Measurements from ENCODE around the gene SERPINB1.
"Not testable (repeated sequence)": the region's sequence is repeated elsewhere in the genome, so short reads cannot be mapped to it uniquely, and the experiment has no call there.

SERPINB1 gene

DNA sequence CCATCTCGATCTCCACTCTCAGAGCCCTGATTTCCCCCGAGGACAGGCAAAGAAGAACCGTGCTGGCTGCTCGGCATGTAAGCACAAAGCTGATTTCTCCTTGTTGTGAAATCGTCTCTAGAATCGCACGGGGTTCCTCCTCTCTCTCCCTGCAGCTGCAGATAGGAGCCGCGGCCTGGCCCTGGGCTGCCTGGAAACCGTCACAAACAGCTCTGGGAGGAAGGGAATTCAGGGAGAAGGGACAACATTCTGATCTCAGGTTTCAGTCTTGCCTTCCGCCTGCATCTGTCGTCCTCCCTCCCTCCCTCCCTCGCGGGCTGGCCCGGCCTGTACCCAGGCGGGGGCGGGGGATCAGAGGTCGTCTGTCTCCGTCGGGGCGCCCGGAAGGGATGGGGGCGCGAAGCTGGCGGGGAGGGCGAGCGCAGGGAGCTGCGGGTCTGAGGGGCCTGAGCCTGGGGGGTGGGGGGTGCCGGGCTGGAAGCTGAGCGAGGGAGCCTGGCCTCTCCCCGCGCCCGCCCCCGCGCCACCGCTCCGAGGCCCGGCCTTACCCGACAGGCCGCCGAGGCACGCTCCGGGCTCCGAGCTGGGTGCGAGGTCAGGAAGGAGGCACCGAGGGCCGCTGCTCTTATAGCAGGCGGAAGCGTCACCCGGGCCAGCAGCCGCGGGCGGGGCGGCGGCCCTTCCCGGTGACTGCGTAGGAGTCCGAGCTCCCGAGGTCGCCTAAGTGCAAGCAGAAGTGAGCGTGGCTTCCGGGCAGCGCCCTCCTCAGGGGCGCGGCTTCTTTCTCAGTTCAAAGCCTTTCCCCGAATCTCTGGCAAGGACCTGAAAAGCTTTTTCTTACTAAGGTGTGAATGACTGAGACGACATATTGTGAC, at the start of gene SERPINB1:
TSS of gene SERPINB1 (minus strand) at position 600 of the 875 bp plus-strand sequence. CDS start 1,277 bp downstream, outside the sequence.
- DNase-seq: peak in 42 of 56 donors; percentile 22 to 85 (median 56)

DNA sequence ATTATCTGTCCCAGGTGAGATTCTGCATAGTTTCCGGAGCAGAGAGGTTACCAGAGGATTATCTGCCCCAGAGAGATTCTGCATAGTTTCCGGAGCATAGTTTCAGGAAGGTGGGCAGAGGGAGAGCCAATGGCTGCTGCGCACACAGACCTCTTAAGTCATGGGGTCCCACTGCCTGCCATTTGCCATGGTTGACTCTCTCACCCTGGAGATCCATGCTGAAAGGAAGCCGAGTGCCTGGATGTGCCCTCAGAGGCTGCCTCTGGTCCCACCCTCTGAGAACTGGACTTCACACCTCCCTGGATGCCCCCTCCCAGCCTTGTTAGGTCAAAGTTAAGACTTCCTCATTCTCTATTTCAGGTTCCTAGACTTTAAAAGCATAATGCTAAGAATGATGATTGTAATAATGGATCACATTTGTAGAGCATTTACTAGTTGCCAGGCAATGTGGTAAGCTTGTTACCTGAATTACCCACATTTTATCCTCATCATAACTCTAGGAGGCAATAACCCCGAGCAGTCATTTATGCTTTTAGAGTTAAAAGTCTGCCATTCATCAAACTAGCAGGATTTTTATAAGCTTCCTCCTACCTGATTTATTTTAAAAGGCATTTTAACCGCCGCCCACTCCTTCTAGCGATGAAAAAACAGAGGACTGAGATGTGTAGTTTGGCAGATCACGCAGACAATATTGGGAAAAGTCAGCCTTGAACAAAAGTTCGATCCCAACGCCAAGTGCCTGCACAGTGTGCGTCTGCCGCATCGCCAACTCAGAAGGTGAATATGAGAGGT, 49.5 kb upstream of the SERPINB1 start:
- no peak for DNase-seq

DNA sequence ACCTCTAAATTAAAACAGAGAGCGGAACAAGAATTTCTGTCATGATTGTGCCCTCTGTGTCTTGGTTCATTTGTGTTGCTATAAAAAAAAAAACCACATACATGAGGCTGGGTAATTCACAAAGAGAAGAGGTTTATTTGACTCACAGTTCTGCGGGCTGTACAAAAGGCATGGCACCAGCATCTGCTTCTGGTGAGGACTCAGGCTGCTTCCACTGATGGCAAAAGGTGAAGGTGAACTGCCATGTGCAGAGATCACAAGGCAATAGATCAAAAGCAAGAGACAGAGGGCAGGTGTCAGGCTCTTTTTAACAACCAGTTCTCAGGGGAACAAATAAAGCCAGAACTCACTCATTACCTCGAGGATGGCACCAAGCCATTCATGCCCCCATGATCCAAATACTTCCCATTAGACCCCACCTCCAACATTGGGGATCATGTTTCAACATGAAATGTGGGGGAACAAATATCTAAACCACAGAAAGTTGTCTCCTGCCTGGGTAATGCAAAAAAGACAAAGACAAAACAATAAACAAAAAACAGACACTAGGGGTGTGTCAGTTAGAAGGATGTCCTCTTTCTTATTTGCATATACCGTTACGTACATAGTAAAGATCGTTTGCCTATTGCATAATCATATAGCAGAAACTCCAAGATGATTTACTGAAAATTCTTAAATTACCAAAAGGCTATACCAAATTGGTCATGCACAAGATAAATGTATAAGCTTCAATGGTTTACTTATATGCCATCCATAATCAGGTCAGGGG, 44.5 kb upstream of the SERPINB1 start:
- no peak for DNase-seq

DNA sequence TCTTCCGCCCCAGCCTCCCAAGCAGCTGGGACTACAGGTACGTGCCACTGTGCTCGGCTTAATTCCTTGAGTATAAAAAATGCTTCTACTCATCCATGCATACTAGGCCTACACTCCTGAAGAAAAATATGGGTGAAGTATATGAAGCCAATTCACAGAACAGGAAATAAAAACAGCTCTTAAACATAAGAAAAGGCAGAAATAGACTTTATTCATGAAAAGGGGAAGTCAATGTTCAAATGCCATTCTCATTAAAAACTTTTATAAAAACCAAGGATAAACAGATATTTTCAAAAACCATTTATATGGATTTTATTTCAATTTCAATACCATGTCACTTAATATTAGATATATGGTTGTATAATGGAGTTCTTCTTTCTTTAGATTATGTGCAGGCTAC, 43.1 kb upstream of the SERPINB1 start:
- no peak for DNase-seq

DNA sequence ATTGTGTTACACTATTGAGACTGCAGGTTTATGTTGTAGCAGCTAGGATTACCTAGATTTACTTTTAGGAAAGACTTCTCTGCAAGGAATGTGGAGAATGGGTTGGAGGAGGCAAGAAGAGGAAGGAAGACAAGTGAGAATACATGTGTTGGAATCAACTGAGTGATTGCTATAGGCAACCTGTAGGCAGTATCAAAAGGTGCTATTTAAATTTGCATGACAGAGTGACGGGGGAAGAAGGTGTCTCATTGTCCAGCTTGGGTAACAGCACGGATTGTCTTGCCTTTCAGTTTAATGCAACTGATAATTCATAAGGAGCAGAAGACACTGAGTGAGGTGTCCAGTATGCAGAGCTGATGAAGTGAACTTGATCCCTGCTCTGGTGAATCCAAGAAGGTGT, 42.0 kb upstream of the SERPINB1 start:
- DNase-seq: no peak

DNA sequence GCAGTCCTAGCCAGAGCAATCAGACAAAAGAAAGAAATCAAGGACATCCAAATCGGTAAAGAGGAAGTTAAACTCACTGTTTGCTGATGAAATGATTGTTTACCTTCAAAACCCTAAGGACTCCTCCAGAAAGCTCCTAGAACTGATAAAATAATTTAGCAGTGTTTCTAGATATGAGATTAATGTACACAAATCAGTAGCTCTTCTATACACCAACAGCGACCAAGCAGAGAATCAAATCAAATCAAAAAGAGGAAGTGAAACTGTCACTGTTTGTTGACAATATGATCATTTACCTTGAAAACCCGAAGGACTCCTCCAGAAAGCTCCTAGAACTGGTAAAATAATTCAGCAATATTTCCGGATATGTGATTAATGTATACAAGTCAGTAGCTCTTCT, 39.8 kb upstream of the SERPINB1 start:
- DNase-seq: no peak

DNA sequence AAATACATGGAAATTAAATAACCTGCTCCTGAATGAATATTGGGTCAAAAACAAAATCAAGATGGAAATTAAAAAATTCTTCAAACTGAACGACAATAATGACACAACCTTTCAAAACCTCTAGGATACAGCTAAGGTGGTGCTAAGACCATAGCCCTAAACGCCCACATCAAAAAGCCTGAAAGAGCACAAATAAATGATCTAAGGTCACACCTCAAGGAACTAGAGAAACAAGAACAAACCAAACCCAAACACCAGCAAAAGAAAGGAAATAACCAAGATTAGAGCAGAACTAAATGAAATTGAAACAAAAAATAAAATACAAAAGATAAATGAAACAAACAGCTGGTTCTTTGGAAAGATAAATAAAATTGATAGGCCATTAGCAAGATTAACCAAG, 38.5 kb upstream of the SERPINB1 start:
- DNase-seq: not testable (repeated sequence)

DNA sequence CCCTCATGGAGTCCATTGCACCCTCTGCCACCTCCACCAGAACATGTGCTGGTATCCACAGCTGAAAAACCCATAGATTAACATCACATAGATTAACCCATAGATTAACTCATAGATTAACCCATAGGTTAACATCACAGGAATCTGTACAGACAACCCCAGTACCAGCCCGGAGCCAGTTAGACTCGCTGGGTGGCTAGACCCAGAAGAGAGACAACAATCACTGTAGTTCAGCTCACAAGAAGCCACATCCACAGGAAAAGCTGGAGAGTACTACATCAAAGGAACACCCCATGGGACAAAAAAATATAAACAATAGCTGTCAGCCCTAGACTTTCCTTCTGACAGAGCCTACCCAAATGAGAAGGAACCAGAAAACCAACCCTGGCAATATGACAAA, 36.3 kb upstream of the SERPINB1 start:
- DNase-seq: no peak

DNA sequence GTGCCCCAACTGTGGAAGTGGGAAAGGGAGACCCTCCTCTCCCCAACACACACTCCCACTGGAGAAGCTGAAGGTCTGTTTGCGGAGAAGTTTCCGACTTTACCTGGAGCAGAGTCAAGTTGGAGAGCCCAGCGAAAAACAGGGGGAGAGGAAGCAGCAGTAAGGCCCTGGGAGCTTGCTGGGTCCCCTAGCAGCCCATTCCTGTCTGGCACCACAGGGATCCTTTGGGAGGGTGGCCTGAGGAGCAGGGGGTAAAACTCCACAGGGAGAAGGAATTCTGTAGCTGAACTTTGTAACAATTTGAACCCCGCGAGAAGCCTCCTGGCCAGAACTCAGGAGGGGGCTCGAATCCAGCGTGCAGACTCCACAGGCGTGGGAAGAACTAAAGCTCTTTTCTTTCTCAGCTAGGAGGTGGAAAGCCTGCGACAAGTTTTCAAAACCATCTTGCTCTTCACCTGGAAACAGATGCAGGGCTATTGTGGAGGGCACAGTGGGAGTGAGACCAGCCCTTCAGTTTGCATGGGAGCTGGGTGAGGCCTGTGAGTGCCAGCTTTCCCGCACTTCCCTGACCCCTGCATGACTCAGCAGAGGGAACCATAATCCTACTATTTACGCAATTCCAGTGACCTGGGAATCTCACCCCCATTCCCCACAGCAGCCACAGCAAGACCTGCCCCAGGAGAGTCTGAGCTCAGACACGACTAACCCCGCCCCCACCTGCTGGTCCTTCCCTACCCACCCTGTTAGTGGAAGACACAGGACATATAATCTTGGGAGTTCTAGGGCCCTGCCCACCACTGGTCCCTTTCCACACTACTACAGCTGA, 35.6 kb upstream of the SERPINB1 start:
- DNase-seq: no peak

DNA sequence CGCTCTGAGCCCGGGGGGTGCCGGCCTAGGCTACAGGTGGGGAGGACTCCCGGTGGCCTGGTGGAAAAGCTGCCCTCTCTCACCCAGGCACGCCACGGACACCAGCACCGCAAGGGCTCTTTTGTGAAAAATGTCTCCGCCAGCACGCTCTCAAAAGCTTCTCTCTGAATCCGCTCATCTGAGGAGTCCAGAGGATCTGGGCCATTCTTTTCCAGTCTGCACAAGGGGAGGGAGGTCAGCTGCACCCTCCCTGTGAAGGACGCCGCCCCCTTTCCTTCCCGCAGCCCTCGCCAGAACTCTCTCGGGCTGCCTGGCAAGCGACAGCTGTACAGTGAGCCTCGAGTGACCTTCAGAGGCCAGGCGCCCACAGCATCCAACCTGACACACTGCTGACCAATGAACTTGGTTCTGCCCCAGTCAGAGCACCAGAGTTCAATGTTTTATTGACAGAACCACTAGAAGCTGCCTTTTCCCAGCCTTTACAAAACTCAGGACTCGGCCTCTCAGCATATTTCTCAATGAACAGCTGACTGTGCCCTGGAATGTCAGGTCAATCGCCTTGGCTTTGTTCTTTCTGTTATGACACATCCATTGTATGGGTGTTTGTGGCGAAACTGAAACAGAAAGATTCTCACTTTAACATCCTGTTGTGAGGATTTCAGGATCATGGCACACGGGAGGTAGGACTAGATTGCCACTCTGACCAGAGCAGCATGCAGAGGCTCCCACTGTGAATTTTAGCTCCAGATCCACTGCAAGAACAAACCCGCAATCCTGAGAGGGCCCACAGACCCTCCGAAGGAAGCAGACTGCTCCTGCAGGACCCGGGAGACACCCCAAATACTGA, 34.8 kb upstream of the SERPINB1 start:
- DNase-seq: peak in 9 of 56 donors; percentile 14 to 59 (median 33)

DNA sequence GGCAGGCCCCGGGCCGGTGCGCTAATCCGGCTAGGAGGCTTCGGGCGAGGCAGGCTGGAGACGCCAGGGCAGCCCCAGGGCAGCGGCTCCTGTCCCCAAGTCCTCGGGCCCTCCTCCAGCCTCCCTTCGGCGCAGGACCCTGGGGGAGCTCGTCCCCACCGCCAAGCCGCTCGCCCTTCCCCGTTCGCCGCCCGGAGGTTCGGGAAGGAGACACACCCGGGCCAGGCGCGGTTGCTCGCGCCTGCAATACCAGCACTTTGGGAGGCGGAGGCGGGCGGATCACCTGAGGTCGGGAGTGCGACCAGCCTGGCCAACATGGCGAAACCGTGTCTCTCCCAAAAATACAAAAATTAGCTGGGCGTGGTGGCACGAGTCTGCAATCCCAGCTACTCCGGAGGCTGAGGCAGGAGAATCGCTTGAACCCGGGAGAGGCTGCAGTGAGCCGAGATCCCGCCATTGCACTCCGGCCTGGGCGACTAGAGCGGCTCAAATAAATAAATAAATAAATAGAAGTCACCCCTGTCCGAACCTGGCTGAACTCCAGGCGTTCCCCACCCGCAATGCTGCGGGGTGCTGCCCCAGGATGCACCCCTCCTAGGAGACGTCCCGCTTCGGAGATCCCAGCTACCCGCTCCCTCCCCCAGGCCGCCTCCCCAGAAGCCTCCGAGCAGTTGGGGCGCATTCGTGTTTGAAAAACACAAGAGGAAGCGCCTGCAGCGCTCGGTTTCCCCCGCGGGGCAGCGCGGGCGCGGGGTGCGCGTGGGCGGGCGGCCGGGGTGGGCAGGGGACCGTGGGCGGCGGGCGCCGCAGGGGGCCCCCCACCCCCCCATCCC, 33.9 kb upstream of the SERPINB1 start:
- DNase-seq: peak in 5 of 56 donors; percentile 18 to 59 (median 30)

DNA sequence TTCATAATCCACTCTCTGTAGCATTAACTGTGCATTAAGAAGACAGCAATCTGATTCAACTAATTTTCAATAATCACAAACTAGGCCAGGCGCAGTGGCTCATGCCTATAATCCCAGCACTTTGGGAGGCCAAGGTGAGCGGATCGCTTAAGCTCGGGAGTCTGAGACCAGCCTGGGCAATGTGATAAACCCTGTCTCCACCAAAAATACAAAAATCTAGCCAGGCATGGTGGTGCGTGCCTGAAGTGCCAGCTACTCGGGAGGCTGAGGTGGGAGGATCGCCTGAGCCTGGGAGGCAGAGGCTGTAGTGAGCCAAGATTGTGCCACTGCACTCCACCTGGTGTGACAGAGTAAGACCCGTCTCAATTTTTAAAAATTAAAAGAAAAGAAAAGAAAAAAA, 32.0 kb upstream of the SERPINB1 start:
- DNase-seq: no peak

DNA sequence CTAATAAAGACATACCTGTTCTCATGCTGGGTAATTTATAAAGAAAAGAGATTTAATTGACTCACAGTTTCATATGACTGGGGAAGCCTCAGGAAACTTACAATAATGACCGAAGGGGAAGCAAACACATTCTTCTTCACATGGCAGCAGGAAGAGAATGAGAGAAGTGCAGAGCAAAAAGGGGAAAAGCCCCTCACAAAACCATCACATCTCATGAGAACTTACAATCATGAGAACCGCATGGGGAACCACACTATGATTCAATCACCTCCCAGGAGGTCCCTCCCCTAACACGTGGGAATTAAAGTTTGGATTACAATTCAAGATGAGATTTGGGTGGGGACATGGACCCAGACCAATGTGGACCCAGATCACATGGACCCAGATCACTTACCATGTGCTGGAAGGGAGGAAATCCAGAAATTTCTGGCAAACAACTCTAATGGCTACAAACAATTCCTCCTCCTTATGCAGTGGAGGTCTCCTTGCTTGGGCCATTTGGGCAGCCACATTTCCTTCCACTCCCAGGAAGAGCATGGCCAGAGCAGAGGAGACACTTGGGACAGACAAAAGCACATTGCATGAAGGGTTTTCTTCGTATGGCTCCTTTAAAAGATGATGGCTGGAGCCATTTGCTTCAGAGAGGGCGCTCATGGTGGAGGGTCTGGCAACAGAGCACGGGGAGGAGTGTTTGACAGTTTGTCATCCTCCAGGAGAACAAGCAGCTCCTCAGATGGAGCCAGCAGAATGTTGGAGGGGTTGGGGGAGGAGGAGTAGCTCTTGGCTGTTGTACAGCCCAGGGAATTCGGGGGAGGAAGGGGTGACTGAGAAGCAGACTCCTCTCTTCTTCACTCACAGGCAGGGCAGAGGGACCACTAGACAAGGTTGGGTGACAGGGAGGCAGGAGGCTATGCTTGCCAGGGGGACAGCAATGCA, 31.0 kb upstream of the SERPINB1 start:
- DNase-seq: no peak

DNA sequence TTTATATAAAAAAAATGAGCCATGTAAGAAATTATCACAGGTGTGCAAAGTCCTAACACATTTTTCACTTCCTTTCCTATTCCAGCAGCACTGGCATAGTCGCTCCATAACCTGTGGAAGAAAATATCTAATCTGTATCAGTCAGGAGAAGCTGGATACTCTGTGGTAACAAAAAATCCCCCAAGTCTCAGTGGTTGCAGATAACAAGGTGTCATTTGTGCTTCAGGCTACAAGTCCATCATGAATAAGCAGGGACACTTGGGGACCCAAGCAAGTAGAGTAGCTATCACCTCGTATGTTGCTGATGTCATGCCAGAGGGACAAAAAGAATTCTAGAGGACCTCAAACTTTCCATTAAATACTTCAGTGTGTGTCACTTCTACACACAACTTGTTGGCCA, 30.3 kb upstream of the SERPINB1 start:
- DNase-seq: no peak

DNA sequence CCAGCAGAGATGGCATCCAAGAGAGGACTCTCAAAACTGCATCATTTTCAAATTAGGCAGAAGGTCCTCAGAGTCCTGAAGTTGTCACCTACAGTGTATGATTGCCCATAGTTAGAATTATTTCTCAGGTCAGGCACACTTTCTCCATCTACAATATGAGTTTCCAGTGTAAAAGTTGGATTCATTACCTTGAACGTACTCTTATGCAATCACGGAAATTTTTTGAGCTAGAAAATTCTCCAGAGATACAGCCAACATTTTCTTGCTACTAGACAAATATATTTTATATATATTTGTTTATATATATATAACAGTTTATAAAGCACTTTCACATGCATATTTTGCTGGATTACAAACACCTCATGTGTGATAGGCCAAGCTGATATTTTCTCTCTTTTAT, 29.4 kb upstream of the SERPINB1 start:
- no peak for DNase-seq

DNA sequence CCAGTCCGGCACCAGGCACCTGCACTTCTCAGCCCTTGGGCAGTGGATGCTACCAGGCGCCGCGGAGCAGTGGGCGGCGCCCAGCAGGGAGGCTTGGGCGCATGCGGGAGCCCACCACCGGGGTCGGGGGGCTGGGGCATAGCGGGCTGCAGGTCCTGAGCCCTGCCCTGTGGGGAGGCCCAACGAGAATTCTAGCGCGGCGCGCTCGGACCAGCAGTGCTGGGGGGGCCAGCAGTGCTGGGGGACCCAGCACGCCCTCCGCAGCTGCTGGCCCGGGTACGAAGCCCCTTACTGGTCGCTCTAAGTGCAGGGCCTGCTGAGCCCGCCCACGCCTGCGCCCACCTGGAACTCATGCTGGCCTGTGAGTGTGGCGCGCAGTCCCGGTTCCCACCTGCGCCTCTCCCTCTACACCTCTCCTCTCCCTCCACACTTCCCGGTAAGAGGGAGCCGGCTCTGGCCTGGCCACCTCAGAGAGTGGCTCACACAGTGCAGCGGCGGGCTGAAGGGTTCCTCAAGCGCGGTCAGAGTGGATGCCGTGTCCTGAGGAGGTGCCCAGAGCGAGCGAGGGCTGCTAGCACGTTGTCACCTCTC, 28.5 kb upstream of the SERPINB1 start:
- no peak for DNase-seq

DNA sequence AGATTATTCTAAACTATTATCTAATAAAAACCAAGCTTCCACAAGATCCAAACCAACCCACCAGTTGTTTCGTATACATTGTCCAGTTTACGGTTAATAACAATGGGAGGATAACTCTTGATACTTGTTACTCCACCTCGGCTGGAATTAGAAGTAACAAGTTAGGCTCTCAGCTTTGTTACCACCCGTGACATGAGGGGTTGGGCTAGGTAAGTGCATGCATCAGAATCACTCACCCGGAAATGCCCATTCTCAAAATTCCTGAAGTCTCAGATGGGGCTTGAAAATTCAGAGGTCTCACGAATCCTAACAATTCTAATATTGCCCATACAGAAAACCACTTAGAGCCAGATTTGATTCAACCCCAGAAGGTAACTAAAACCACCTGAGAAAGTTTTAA, 27.0 kb upstream of the SERPINB1 start:
- no peak for DNase-seq

Data from amygdala (tissue), 56 donors.